GM10847 (cell line): Measurements from ENCODE around the gene GATAD2A.

Experiments
- POLR2A ChIP-seq: IDR thresholded peaks from 2 replicates; pipeline ENCODE4 v1.6.1; 2011; ENCODE audit not compliant: insufficient read length; ENCODE audit errors: extremely low read depth

GATAD2A gene

GRCh38 chr19:19514881-19515641, 109.6 kb downstream of the GATAD2A start, which contains the start of gene TSSK6:
TSS of gene TSSK6 (minus strand) at chr19:19515548. CDS start at chr19:19515427, 121 bp downstream.
- TF ChIP-seq POLR2A: no peak

GRCh38 chr19:19515642-19516519, 110.4 kb downstream of the GATAD2A start, which contains the start of gene NDUFA13:
TSS of gene NDUFA13 (plus strand) at chr19:19516225. CDS start at chr19:19516239, 14 bp downstream.
- TF ChIP-seq POLR2A: peak; percentile 91

GRCh38 chr19:19517235-19517619, 111.8 kb downstream of the GATAD2A start:
- TF ChIP-seq POLR2A: no peak

- TF ChIP-seq POLR2A: no peak
Observed at GRCh38 chr19:19520989-19521388, 115.5 kb downstream of the GATAD2A start.

GRCh38 chr19:19523177-19523576, 117.7 kb downstream of the GATAD2A start:
- no peak for TF ChIP-seq POLR2A

GRCh38 chr19:19524053-19524452, 118.6 kb downstream of the GATAD2A start:
- TF ChIP-seq POLR2A: no peak

- no peak for TF ChIP-seq POLR2A
Observed at GRCh38 chr19:19525611-19526380, 120.3 kb downstream of the GATAD2A start.

- TF ChIP-seq POLR2A: no peak
Observed at GRCh38 chr19:19526581-19527370, 121.3 kb downstream of the GATAD2A start.

- TF ChIP-seq POLR2A: no peak
Observed at GRCh38 chr19:19527371-19527656, 121.8 kb downstream of the GATAD2A start.

- TF ChIP-seq POLR2A: no peak
Observed at GRCh38 chr19:19527674-19528625, 122.5 kb downstream of the GATAD2A start.

- no peak for TF ChIP-seq POLR2A
Observed at GRCh38 chr19:19528721-19529490, 123.4 kb downstream of the GATAD2A start, which contains the start of gene YJEFN3. TSS of gene YJEFN3 (plus strand) at chr19:19528911. CDS start at chr19:19528933, 22 bp downstream.

GRCh38 chr19:19529783-19530422, 124.4 kb downstream of the GATAD2A start:
- TF ChIP-seq POLR2A: no peak
